DND-41 (cell line): Measurements from ENCODE around the gene INHBA.

Source experiments
- CTCF ChIP-seq: IDR thresholded peaks from 2 replicates; pipeline ENCODE4 v1.5.1; 2012; ENCODE audit warnings: borderline replicate concordance, low read length, moderate library complexity, mild to moderate bottlenecking; ENCODE audit not compliant: poor library complexity, severe bottlenecking; ENCODE audit errors: extremely low read depth
- EZH2 ChIP-seq: IDR thresholded peaks from 3 replicates; pipeline ENCODE4 v1.6.1; 2012; ENCODE audit warnings: borderline replicate concordance, low read depth, mild to moderate bottlenecking, moderate library complexity, low read length, inconsistent platforms; ENCODE audit not compliant: severe bottlenecking

- TF ChIP-seq CTCF (no peak), EZH2 (no peak)
Measured at GRCh38 chr7:41702635-41703371, at the start of gene INHBA.
